HG03097 (cell line): ENCODE results near the gene ANKRD55.
"Not testable (repeated sequence)": the region's sequence is repeated elsewhere in the genome, so short reads cannot be mapped to it uniquely, and the experiment has no call there.

Experiments
- ATAC-seq: cut with Tn5 transposase; IDR thresholded peaks from one replicate; pipeline ENCODE4 v1.9.1; 2021; ENCODE audit not compliant: unreplicated experiment, low FRiP score

Gene ANKRD55

GRCh38 chr5:56233230-56233629, at the start of gene ANKRD55:
ANKRD55 (minus strand) TSS chr5:56233330; CDS start chr5:56232913, 417 bp downstream.
- ATAC-seq = no peak

GRCh38 chr5:56282216-56282615, 49.1 kb upstream of the ANKRD55 start:
- ATAC-seq = no peak

GRCh38 chr5:56281489-56282165, 48.5 kb upstream of the ANKRD55 start:
- no peak for ATAC-seq

DNA sequence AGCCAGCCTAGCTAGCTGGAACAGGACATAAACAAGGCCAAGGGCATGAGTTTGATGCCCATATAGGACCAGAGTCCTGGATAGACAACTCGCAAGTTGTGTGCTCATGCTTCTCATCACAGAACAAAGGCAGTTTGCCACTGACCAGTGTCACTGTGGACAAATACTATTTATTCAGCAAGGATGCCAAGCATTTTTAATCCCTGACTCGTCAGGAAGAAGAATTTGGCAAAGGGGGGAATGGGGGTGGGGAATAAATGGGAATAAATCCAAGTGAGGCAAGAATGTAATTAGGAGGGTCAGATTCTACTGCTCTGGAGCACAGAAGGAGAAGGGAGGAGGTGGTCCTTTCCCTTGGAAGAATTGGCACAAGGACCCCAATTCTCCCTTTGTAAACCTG, 46.8 kb upstream of the ANKRD55 start:
- ATAC-seq = no peak

DNA sequence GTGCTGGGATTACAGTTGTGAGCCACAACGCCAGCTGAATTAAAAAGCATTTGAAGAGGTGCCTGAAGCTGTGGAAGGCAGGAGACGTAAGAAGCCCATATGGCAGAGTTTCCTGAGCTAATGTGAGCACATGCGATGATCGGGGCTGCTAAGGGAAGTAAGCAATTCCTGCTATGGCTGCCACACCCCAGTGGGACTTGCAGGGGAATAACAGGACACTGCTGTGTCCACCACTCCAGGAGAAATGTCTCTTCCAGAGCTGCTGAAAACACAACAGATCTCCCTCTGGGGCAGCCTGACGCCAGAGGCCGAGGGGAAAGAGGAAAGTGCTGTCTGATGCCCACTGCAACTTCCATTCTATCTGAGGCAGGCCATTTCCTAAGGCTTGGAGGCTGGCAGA, 46.2 kb upstream of the ANKRD55 start:
- no peak for ATAC-seq

- ATAC-seq = no peak
These were observed 45.2 kb upstream of the ANKRD55 start for GRCh38 chr5:56278335-56278753.

DNA sequence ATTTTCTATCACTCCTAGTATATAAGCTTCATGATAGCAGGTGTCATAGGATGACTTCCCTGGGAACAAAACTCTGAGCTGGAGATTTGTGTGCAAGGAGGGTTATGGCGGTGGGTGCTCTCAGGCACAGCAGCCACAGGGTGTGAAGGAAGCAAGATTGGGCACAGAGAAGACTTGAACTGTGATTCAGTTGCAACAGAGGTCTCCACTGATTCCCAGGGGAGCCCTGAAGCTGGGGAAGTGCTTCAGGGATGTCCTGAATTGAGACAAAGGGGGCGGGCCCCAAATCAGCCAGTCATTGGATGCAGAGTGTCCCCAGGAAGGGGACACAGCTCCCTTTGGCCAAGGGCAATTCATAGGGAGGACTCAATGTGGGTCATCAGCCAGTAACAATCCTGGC, 44.4 kb upstream of the ANKRD55 start:
- no peak for ATAC-seq

DNA sequence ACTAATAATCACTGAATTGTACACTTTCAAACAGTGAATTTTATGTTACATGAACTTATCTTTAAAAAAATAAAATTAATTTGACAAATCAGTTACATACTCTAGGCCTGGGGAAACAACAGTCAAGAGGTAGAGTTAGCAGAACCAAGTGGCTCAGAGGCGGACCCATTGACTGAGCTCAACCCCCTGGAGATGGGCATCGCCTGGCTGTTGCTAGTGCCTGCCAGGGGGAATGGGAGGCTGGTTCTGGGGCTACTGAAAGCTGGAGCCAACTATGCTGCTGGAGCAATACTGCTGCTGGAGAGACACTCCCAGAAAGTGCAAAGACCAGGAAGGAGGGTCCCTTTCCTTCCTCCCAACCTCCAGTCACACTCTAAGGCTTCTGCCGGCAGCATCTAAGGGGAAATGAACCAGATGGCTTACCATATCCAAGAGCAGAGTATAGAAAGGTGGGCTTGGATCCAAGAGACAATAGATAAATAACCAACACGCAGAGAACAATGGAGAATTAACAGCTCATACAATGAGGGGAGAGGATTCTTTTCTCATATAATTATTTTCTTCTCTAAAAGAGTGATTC, 40.3 kb upstream of the ANKRD55 start:
- no peak for ATAC-seq

DNA sequence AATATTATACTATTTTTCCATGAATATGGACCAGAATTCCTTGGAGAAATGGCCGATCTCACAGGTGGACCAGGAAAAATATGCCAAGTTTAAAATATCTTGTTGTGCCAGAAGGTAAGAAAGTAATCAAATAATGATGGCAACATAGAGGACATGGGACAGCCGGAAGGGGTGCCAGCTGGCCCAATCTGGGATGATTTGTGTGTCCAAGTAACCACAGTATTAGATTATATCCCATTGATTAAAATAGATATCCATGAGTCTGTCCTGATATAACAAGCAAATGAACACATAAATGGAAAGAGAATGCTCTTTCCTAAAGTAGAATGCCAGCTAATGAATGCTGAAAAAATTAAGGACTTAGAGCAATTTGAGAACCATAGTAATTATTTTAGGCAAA, 39.6 kb upstream of the ANKRD55 start:
- ATAC-seq = no peak

- ATAC-seq = peak; percentile 77
These were observed 37.6 kb upstream of the ANKRD55 start for GRCh38 chr5:56270568-56271392.

DNA sequence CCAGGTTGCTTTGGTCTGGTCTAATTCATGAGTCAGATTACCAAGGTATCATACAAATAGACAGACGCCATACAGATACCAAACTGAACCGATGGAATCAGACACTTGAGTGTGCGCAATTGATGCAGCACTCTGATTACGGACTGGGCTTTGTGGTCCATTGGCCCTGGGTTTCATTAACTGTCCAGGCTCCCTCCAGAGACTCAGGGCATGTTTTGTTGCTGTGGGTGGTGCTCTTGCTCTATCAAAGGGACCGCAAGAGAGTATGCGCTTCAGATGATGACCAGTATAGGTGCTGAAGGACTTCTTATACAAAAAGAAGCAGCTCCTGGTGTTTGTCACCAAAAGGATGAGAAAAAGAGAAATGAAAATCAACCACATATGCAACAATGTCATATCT, 36.9 kb upstream of the ANKRD55 start:
- ATAC-seq = no peak

GRCh38 chr5:56269216-56269927, 36.2 kb upstream of the ANKRD55 start:
- ATAC-seq = peak; percentile 45

DNA sequence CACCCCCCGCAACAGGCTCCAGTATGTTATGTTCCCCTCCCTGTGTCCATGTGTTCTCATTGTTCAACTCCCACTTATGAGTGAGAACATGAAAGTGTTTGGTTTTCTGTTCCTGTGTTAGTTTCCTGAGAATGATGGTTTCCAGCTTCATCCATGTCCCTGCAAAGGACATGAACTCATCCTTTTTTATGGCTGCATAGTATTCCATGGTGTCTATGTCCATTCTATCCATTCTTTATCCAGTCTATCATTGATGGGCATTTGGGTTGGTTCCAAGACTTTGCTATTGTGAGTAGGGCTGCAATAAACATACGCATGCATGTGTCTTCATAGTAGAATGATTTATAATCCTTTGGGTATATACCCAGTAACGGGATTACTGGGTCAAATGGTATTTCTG, 35.6 kb upstream of the ANKRD55 start:
- not testable (repeated sequence) for ATAC-seq

- no peak for ATAC-seq
These were observed 34.7 kb upstream of the ANKRD55 start for GRCh38 chr5:56267856-56268255.

DNA sequence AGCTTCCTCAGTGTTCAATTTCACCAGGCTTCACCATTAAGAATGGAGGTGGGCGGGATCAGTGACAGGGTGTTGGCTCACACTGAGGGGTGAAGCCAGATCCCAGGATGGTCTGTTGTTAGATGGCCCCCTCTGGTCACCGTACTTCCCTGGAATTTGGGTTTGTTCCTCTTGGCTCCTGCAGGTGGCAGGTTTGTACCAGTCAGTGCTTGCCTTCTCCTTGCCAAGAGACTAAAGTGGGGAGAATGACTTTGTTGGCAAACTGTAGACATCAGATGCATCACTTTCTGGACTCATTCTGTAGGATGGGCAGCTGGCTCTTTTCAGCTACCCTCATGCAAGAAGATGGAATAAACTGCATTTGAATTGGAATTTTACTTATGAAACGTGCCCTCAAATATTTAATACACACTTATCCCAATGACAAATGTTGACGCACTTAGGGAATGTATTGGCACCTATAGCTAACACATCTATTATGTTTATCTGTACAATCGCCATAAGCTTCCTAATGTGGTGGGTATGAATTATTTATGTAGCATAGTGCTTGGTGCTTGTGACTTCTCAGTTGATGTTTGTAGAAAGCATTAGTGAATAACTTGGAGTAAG, 31.4 kb upstream of the ANKRD55 start:
- no peak for ATAC-seq

DNA sequence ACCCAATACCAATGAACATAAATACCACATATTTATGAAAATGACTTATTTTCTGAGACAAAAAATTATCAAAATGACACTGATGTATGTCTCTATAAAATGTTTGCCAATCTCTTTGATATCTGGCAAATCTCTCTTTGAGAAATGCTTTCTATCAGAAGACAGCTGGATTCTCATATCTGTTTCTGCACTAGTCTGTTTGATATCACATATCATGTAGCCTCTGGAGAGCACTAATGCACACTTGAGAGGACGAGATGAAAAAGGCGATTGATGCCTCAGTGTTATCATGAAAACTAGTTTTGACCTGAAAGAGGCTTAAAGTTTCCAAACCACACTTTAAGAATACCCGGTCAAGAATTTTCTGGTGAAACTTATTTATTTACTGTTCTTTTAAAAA, 29.1 kb upstream of the ANKRD55 start:
- no peak for ATAC-seq

GRCh38 chr5:56259002-56259511, 25.9 kb upstream of the ANKRD55 start:
- ATAC-seq = no peak

- ATAC-seq = not testable (repeated sequence)
These were observed 24.8 kb upstream of the ANKRD55 start for GRCh38 chr5:56257763-56258529.

GRCh38 chr5:56257010-56257409, 23.9 kb upstream of the ANKRD55 start:
- ATAC-seq = no peak

GRCh38 chr5:56255502-56255901, 22.4 kb upstream of the ANKRD55 start:
- no peak for ATAC-seq
